Sciatic nerve (tissue), 2 donors: ENCODE results near the gene SART3. TPM values are rescaled to one million over a fixed set of nuclear protein-coding genes. Genes with fewer than 3 reads are reported as not detected.
A peak's percentile ranks its signal among the peaks of the same experiment; 100 is the strongest.

Experiments
- ATAC-seq: fragments of 200-7000 bp; cut with Tn5 transposase; one replicate; pipeline ENCODE4 v1.9.1; 2020; ENCODE audit warnings: mild to moderate bottlenecking, moderate library complexity
- DNase-seq: peaks from one replicate; pipeline ENCODE4 v3.0.0-alpha.2; 2020; ENCODE audit warnings: low spot score
- intact Hi-C: fragments of 100-400 bp; cut with DNase I; formaldehyde crosslinking; loops from one replicate; pipeline ENCODE4 v1.14.2; 2022
- total RNA-seq: library from RNA; stranded (reverse); fragmentation: NEBNext Ultra II Directional; extraction: Animal tissue kit (Norgen Biotek cat#: 25700); gene quantifications from one replicate; pipeline ENCODE4 v1.2.1, GENCODE V29; 2021
- donor health status: DM: no; HTN: no; CAD: no.
- donor health status: DM: no; HTN: no; CAD: no.

Gene SART3, protein sequence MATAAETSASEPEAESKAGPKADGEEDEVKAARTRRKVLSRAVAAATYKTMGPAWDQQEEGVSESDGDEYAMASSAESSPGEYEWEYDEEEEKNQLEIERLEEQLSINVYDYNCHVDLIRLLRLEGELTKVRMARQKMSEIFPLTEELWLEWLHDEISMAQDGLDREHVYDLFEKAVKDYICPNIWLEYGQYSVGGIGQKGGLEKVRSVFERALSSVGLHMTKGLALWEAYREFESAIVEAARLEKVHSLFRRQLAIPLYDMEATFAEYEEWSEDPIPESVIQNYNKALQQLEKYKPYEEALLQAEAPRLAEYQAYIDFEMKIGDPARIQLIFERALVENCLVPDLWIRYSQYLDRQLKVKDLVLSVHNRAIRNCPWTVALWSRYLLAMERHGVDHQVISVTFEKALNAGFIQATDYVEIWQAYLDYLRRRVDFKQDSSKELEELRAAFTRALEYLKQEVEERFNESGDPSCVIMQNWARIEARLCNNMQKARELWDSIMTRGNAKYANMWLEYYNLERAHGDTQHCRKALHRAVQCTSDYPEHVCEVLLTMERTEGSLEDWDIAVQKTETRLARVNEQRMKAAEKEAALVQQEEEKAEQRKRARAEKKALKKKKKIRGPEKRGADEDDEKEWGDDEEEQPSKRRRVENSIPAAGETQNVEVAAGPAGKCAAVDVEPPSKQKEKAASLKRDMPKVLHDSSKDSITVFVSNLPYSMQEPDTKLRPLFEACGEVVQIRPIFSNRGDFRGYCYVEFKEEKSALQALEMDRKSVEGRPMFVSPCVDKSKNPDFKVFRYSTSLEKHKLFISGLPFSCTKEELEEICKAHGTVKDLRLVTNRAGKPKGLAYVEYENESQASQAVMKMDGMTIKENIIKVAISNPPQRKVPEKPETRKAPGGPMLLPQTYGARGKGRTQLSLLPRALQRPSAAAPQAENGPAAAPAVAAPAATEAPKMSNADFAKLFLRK
- 56.4 TPM for total RNA-seq

DNA sequence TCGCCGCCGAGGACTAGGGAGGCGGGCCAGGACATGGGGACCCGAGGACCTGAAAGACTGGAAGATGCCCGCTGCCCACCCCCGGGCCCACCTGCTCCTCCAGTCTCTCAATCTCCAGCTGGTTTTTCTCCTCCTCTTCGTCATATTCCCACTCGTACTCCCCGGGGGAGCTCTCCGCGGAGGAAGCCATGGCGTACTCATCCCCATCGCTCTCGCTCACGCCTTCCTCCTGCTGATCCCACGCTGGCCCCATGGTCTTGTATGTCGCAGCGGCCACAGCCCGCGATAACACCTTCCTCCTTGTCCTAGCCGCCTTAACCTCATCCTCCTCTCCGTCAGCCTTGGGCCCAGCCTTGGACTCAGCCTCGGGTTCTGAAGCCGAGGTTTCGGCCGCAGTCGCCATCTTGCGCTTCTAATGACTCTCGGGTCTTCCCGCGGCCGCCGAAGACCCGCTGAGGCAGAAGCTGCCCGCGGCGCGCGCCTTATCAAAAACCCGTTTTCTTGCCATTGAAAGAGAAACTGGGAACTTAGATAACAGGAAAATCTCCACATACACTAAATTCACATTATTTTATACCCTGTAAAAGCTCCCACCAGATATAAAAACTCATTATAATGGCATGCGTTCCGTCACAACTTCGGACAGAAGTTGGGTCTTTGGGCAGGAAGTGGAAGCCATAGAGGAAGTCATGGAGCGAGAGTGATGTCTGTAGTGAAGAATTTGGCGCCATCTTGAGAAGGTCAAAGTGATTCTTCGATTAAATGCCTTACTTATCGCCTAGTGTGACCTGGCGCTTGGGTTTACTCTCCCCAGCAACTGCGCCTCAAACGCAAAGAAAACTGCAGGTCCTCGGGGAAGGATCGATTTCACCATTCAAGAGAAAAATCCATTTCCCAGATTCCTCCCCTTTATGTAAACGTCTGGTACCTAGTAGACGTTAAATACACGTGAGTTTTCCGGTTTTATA, at the start of gene SART3:
SART3 (minus strand) TSS at position 422 of the 968 bp plus-strand sequence; CDS start at position 403, 19 bp downstream.
- ATAC-seq, result peak; percentile 84
- intact Hi-C loops, result no loop called here
- DNase-seq, result peak; percentile 86

- intact Hi-C loops, result no loop called here
- ATAC-seq (no peak), DNase-seq (no peak)
These were observed 49.4 kb upstream of the SART3 start for GRCh38 chr12:108610336-108610815.

- DNase-seq (peak; percentile 87), ATAC-seq (peak; percentile 92)
- intact Hi-C loops, result no loop called here
These were observed 48.8 kb upstream of the SART3 start for GRCh38 chr12:108609537-108610335.

DNA sequence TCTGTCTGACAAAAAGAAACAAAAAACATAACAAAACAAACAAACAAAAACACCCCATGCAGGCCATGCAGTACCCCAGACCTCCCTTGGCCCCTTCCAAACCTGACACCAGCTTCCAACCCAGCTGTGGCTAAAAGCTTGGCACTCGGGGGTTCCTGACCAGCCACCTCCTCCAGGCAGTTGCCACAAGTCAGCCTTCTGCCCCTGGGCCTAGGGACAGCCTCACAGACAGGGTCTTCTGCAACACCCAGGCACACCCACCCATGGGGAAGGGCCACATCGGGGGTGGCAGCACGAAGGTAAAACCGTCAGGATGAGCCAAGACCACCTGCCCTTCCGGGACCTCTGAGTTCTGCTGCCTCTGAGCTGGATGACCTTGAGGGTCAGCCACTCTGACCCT, 47.6 kb upstream of the SART3 start:
- no peak for ATAC-seq
- intact Hi-C loops, result no loop called here
- DNase-seq, result no peak

- ATAC-seq (no peak), DNase-seq (no peak)
- intact Hi-C loops, result no loop called here
These were observed 47.1 kb upstream of the SART3 start for GRCh38 chr12:108607981-108608600.

DNA sequence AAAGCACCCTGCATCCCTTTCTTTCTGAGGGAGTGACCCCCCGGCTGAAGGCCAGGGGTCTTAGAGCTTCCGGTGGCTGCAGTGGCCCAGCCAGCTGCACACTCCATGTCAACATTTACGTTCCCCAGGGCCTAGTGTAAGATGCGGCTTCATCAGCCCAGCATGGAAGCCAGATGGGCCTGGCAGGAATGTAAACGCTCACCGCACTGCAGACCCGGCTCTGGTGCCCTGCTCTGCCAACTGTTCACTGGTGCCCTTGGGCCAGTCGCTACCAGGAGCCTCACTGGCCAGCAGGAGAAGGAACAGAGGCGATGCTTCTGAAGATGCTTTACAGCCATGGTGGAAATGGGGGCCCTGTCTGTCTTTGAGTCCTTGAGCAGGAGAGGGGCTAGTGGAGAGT, 45.5 kb upstream of the SART3 start:
- DNase-seq (no peak), ATAC-seq (no peak)
- intact Hi-C loops, result no loop called here

DNA sequence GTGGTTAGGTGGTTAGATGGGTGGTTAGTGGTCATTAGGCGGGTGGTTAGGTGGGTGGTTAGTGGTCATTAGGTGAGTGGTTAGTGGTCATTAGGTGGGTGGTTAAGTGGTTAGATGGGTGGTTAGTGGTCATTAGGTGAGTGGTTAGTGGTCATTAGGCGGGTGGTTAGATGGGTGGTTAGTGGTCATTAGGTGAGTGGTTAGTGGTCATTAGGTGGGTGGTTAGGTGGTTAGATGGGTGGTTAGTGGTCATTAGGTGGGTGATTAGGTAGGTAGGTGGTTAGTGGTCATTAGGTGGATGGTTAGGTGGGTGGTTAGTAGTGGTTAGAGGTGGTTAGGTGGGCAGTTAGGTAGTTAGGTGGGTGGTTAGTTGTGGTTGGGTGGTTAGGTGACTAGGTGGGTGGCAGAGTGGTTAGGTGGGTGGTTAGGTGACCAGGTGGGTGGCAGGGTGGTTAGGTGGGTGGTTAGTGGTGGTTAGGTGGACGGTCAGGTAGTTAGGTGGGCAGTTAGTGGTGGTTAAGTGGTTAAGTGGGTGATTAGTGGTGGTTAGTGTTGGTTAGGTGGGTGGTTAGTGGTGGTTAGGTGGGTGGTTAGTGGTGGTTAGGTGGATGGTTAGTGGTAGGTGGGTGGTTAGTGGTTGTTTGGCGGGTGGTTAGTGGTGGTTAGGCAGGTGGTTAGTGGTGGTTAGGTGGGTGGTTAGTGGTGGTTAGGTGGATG, 44.9 kb upstream of the SART3 start:
- no peak for ATAC-seq
- intact Hi-C loops, result no loop called here
- no peak for DNase-seq

GRCh38 chr12:108605000-108605689, 44.2 kb upstream of the SART3 start:
- DNase-seq, result no peak
- ATAC-seq, result no peak
- intact Hi-C loops, result no loop called here

DNA sequence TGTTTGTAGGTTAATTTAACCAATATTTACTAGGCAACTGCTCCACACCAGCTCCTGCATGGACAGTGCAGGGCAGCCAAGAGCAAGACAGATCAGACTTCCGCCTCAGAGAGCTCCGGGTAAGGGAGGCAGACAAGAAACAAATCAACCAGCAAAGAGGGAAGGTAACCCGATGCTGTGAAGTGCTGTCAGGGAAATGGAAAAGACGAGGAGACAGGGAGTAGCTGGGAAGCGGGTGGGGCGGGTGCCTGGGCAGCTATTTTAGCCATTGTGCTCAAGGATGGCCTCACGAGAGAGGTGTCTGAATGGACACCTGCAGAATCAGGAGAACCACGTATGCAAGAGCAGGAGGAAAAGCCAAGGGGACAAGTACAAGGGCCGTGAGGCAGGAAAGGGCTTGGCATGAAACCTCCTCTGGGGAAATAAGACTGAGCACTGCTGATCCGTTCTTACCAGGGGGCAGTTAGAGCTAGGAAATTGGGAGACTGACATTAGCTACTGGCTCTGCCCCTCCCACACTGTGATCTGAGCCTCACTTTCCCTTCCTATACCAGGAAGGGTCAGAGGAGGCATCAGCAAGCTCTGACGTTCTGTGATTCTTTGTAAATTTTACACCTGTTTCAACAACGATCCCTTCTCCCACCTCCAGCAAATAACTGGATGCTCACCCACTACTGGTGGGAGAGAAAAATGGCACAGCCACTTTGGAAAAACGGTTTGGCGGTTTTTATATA, 43.4 kb upstream of the SART3 start:
- no peak for DNase-seq
- intact Hi-C loops, result no loop called here

DNA sequence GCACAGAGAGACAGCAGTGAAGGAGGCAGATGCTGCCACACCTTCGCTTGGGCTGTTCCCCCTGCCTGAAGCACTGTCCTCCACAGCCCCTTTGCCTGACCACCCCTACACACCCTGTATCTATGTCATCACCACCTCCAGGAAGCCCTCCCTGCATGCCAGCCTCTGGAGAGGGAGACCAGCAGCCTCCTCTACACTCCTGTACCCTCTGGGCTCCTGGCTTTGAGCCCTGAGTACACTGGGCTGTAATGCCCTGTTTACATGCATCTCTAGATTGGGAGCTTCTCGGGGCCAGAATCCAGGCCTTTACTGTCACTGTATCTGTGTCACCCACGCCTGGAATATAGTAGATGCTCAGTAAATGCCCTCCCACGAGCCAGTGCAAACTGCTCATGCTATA, 42.8 kb upstream of the SART3 start:
- intact Hi-C loops, result no loop called here
- ATAC-seq (no peak), DNase-seq (no peak)

More for the DNA sequence above, 43.4 kb upstream of the SART3 start:
- no peak for ATAC-seq

- ATAC-seq, result no peak
- intact Hi-C loops, result no loop called here
These were observed 42.2 kb upstream of the SART3 start for GRCh38 chr12:108602976-108603704.

DNA sequence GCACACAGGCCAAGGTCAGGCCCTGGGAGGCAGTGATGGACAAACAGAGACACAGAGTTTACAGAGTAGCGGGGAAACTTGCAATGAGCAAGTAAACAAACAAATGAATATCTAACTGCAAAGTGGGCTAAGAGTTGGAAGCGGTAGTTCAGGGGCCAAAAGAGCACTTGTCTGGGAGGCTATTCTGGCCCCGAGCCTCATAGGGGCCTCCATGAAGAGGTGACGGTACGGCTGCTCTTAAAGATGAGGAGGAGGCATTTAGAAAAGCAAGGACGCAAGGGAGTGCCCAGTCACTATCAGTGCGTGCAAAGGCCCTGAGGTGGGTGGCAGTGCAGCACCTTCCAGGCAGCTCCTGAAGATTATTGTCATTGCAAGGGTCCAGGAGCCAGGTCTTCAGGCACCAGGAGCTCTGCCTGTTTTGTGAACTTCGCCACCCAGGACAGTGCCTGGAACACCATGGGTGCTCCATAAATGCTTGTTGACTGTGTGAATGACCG, 41.3 kb upstream of the SART3 start:
- ATAC-seq, result no peak
- intact Hi-C loops, result no loop called here
- DNase-seq, result no peak

More at GRCh38 chr12:108602976-108603704, 42.2 kb upstream of the SART3 start:
- DNase-seq, result no peak

DNA sequence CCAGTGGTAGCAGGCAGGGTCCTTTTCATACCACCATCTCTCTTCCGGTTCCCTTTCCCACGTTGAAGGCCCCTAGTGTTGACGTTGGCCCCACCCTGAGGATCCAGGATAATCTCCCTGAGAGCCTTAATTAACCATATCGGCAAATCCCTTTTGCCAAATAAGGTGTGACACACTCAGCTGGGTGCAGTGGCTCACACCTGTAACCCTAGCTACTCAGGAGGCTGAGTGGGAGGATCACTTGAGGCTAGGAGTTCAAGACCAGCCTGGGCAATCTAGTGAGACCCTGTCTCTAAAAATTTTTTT, 39.7 kb upstream of the SART3 start:
- ATAC-seq (no peak), DNase-seq (no peak)
- intact Hi-C loops, result no loop called here

GRCh38 chr12:108599948-108600701, 39.2 kb upstream of the SART3 start:
- DNase-seq, result no peak
- no peak for ATAC-seq
- intact Hi-C loops, result no loop called here
